Measurements from ENCODE around the gene ZNF679. TPM values are rescaled to one million over a fixed set of nuclear protein-coding genes. Genes with fewer than 3 reads are reported as not detected.
"Not testable (repeated sequence)": the region's sequence is repeated elsewhere in the genome, so short reads cannot be mapped to it uniquely, and the experiment has no call there.

Gene ZNF679
- total RNA-seq: not detected in 3 replicates

DNA sequence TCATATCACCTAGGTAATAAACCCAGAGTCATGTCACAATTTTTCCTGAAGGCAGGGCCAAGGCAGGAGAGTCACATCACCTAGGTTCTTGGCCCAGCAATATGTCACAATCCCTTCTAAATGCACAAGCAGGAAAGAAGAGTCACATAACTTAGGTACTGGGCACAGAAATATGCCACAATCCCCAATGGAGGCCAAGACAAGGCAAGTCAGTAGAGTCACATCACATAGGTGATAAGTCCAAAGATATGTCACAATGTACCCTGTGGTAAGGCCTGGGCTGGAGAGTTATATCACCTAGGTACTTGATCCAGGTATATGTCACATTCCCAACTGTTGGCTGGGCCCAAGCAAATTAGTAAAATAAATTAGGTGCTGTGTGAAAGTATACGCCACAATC is at the start of gene ZNF679:
Gene ZNF679, plus strand, starts transcription at position 301 of the 400 bp plus-strand sequence. CDS start 20,644 bp downstream, outside the sequence.
- H3K4me1 Mint-ChIP-seq: not testable (repeated sequence)

GRCh38 chr7:64180989-64181388 is 47.3 kb upstream of the ZNF679 start:
- H3K4me3 Mint-ChIP-seq: no peak overlapping the region
- H3K36me3 Mint-ChIP-seq: peaks cover 1% of the 10 kb centered on the region
- H3K4me1 Mint-ChIP-seq: no peaks in the 10 kb centered on the region
- peaks cover 40% of the 10 kb centered on the region for H3K9me3 Mint-ChIP-seq
- TF ChIP-seq, protein P1, sequence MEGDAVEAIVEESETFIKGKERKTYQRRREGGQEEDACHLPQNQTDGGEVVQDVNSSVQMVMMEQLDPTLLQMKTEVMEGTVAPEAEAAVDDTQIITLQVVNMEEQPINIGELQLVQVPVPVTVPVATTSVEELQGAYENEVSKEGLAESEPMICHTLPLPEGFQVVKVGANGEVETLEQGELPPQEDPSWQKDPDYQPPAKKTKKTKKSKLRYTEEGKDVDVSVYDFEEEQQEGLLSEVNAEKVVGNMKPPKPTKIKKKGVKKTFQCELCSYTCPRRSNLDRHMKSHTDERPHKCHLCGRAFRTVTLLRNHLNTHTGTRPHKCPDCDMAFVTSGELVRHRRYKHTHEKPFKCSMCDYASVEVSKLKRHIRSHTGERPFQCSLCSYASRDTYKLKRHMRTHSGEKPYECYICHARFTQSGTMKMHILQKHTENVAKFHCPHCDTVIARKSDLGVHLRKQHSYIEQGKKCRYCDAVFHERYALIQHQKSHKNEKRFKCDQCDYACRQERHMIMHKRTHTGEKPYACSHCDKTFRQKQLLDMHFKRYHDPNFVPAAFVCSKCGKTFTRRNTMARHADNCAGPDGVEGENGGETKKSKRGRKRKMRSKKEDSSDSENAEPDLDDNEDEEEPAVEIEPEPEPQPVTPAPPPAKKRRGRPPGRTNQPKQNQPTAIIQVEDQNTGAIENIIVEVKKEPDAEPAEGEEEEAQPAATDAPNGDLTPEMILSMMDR (IDR thresholded peaks at IDR 0.05; ENCODE audit: unreplicated experiment): no peak
- no peak for DNase-seq (ENCODE audit: low spot score in 2 of 2, unreplicated experiment in 2 of 2)
- H3K27me3 Mint-ChIP-seq (ENCODE audit: low read depth): no peaks in the 10 kb centered on the region
- no peak overlapping the region for H3K27ac Mint-ChIP-seq

More for the DNA sequence above, at the start of gene ZNF679:
- not testable (repeated sequence) for H3K36me3 Mint-ChIP-seq; H3K27me3 Mint-ChIP-seq (ENCODE audit: low read depth); DNase-seq (ENCODE audit: low spot score in 2 of 2, unreplicated experiment in 2 of 2); H3K4me3 Mint-ChIP-seq; H3K27ac Mint-ChIP-seq
- peaks cover 83% of the 10 kb centered on the region for H3K9me3 Mint-ChIP-seq

- H3K9me3 Mint-ChIP-seq: peaks cover 45% of the 10 kb centered on the region
- no peak for DNase-seq (ENCODE audit: low spot score in 2 of 2, unreplicated experiment in 2 of 2)
- H3K4me3 Mint-ChIP-seq: no peak overlapping the region
- H3K27me3 Mint-ChIP-seq (ENCODE audit: low read depth): no peaks in the 10 kb centered on the region
- H3K4me1 Mint-ChIP-seq: no peaks in the 10 kb centered on the region
- TF ChIP-seq, protein P1 (IDR thresholded peaks at IDR 0.05; ENCODE audit: unreplicated experiment): no peak
- peaks cover 1% of the 10 kb centered on the region for H3K36me3 Mint-ChIP-seq
- H3K27ac Mint-ChIP-seq: no peak overlapping the region
These were observed 46.7 kb upstream of the ZNF679 start for GRCh38 chr7:64181586-64181985.

DNA sequence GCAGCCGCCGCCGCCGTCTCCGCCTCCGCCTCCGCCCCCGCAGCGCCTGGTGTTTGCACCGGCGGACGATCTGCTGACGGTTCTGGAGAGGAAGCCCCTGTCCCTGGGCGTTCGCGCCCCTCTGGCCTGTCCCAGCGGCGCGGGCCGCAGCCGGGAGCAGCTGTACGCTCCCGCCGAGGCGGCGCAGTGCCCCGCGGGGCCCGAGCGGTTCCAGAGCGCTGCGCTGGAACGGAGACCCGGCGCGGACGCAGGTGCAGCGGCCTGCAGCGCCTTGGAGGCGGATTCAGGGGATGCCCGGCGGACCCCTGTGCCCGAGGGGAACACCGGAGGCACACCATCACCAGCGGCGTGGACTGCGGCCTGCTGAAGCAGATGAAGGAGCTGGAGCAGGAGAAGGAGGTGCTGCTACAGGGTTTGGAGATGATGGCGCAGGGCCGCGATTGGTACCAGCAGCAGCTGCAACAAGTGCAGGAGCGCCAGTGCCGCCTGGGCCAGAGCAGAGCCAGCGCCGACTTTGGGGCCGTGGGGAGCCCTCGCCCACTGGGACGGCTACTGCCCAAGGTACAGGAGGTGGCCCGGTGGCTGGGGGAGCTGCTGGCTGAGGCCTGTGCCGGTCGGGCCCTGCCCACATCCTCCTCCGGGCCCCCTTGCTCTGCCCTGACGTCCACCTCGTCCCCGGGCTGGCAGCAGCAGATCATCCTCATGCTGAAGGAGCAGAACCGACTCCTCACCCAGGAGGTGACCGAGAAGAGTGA is 46.1 kb upstream of the ZNF679 start:
- TF ChIP-seq, protein P1 (IDR thresholded peaks at IDR 0.05; ENCODE audit: unreplicated experiment): no peak
- no peak for DNase-seq (ENCODE audit: low spot score in 2 of 2, unreplicated experiment in 2 of 2)
- Mint-ChIP-seq H3K4me1 (no peaks in the 10 kb centered on the region), H3K27me3 (ENCODE audit: low read depth) (no peaks in the 10 kb centered on the region), H3K9me3 (peaks cover 46% of the 10 kb centered on the region), H3K36me3 (peaks cover 1% of the 10 kb centered on the region), H3K4me3 (no peak overlapping the region), H3K27ac (no peak overlapping the region)

GRCh38 chr7:64183126-64183742 is 45.0 kb upstream of the ZNF679 start:
- TF ChIP-seq, protein P1 (IDR thresholded peaks at IDR 0.05; ENCODE audit: unreplicated experiment): peak; percentile 39
- no peak overlapping the region for H3K27ac Mint-ChIP-seq
- H3K36me3 Mint-ChIP-seq: peaks cover 1% of the 10 kb centered on the region
- H3K4me1 Mint-ChIP-seq: no peaks in the 10 kb centered on the region
- no peaks in the 10 kb centered on the region for H3K27me3 Mint-ChIP-seq (ENCODE audit: low read depth)
- peaks cover 51% of the 10 kb centered on the region for H3K9me3 Mint-ChIP-seq
- no peak for DNase-seq (ENCODE audit: low spot score in 2 of 2, unreplicated experiment in 2 of 2)
- H3K4me3 Mint-ChIP-seq: no peak overlapping the region

DNA sequence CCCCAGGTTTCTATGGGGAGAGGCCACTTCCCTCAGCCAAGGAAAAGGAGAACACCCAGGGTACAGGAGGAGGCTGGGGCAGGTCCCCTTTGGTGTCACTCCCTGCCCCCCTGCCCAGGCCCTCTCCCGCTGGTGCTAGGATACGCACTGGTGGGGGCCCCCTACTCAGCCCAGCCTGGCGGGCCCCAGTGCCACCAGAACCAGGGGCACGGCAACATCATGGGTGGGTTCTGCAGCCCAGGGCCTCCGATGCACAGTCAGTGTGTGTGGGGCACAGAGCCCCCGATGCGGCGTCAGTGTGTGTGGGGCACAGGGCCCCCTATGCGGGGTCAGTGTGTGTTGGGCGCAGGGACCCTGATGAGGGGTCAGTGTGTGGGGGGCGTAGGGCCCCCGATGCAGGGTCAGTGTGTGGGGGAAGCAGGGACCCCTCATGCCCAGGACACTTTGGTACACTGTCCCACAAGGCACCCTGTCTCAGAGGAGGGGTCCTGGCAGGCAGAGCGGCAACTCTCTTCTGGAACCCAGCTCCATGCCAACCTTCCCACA is 44.4 kb upstream of the ZNF679 start:
- no peak overlapping the region for H3K4me3 Mint-ChIP-seq
- H3K4me1 Mint-ChIP-seq: no peaks in the 10 kb centered on the region
- H3K36me3 Mint-ChIP-seq: peaks cover 1% of the 10 kb centered on the region
- H3K27me3 Mint-ChIP-seq (ENCODE audit: low read depth): no peaks in the 10 kb centered on the region
- H3K9me3 Mint-ChIP-seq: peaks cover 49% of the 10 kb centered on the region
- TF ChIP-seq, protein P1 (IDR thresholded peaks at IDR 0.05; ENCODE audit: unreplicated experiment): no peak
- no peak for DNase-seq (ENCODE audit: low spot score in 2 of 2, unreplicated experiment in 2 of 2)
- H3K27ac Mint-ChIP-seq: no peak overlapping the region

All from mesothelial cell of epicardium (in vitro differentiated cells).